H1 (cell line): ENCODE measurements around the gene PSME1. TPM values are rescaled to one million over a fixed set of nuclear protein-coding genes. Genes with fewer than 3 reads are reported as not detected.

ENCODE experiments used
- NANOG ChIP-seq: IDR thresholded peaks from 2 replicates; pipeline ENCODE4 v1.6.1; 2011; ENCODE audit warnings: low read length, low read depth, mild to moderate bottlenecking, inconsistent platforms; ENCODE audit not compliant: insufficient read depth, poor library complexity, severe bottlenecking
- SIX5 ChIP-seq: IDR thresholded peaks from 2 replicates; pipeline ENCODE4 v1.6.1; 2011; ENCODE audit warnings: mild to moderate bottlenecking, low read depth, low read length
- polyA plus RNA-seq, 7 experiments: library from polyadenylated mRNA; depleted of rRNA in 3 of 7; stranded (reverse) in 5 of 7; unstranded in 2 of 7; fragments of >200 nt in 5 of 7; fragments of 200-250 nt in 2 of 7; gene quantifications; 1 replicate in 5 of 7; 2 replicates in 1 of 7; 4 replicates in 1 of 7; pipeline versions ENCODE4 v1.2.1 to v1.2.3, GENCODE V29; 2011 to 2013; ENCODE audit warnings: missing spikeins in 2 of 7, mixed read lengths in 2 of 7
- total RNA-seq: library from RNA; stranded (reverse); fragmentation: NEBNext Ultra II Directional; extraction: Animal tissue kit (Norgen Biotek cat#: 25700); gene quantifications from 2 replicates; pipeline ENCODE4 v1.2.1, GENCODE V29; 2021

The PSME1 gene
- total and polyA plus RNA-seq, 2 of the 8 experiments (the other 6 are each of a cell fraction or from before 2014, with no cell fraction given), result 74.9 to 85.9 TPM

- TF ChIP-seq NANOG (no peak), SIX5 (no peak)
These were observed 36.8 kb upstream of the PSME1 start (continued) for GRCh38 chr14:24098927-24099813.
